Neural progenitor cell (in vitro differentiated cells): ENCODE results near the gene NKAIN4. TPM values are rescaled to one million over a fixed set of nuclear protein-coding genes. Genes with fewer than 3 reads are reported as not detected.

ENCODE experiments used
- DNase-seq: peaks from one replicate; pipeline ENCODE4 v3.0.0-alpha.2; 2016; ENCODE audit warnings: low spot score
- H2AFZ ChIP-seq: fragments of 200-600 bp; sonication (generic); replicated peaks from 2 replicates; pipeline ENCODE4 v1.6.1; 2016; ENCODE audit warnings: antibody characterized with exemption
- H3F3A ChIP-seq: fragments of 200-600 bp; sonication (generic); 2 replicates; pipeline ENCODE4 v1.6.1; 2016; ENCODE audit warnings: antibody characterized with exemption, low read depth
- H3K27ac ChIP-seq: fragments of 200-600 bp; sonication (generic); 2 replicates; pipeline ENCODE4 v1.5.1; 2016; ENCODE audit warnings: mild to moderate bottlenecking
- H3K27me3 ChIP-seq: fragments of 200-600 bp; sonication (generic); 2 replicates; pipeline ENCODE4 v1.6.1; 2016; ENCODE audit warnings: mild to moderate bottlenecking, moderate library complexity
- H3K36me3 ChIP-seq: fragments of 200-600 bp; sonication (generic); 2 replicates; pipeline ENCODE4 v1.5.1; 2016
- H3K4me1 ChIP-seq: fragments of 200-600 bp; sonication (generic); 2 replicates; pipeline ENCODE4 v1.6.1; 2016; ENCODE audit warnings: mixed run types
- H3K4me2 ChIP-seq: fragments of 200-600 bp; sonication (generic); 2 replicates; pipeline ENCODE4 v1.6.1; 2016
- H3K4me3 ChIP-seq: fragments of 200-600 bp; sonication (generic); 2 replicates; pipeline ENCODE4 v1.5.1; 2016
- H3K79me2 ChIP-seq: fragments of 200-600 bp; sonication (generic); 2 replicates; pipeline ENCODE4 v1.6.1; 2016; ENCODE audit warnings: low read depth
- H3K9ac ChIP-seq: fragments of 200-600 bp; sonication (generic); 2 replicates; pipeline ENCODE4 v1.6.1; 2016
- H3K9me3 ChIP-seq: fragments of 200-600 bp; sonication (generic); 2 replicates; pipeline ENCODE4 v1.5.1; 2016; ENCODE audit warnings: low read depth
- H4K20me1 ChIP-seq: fragments of 200-600 bp; sonication (generic); 2 replicates; pipeline ENCODE4 v1.6.1; 2016; ENCODE audit warnings: low read depth
- H3K27ac Mint-ChIP-seq: 3 replicates; pipeline ENCODE4 v1.8.0; 2021; ENCODE audit warnings: mixed read lengths
- H3K27me3 Mint-ChIP-seq: 2 replicates; pipeline ENCODE4 v1.8.0; 2022; ENCODE audit warnings: low read depth, mild to moderate bottlenecking, inconsistent platforms, moderate library complexity, mixed read lengths; ENCODE audit not compliant: insufficient read depth
- H3K36me3 Mint-ChIP-seq: 3 replicates; pipeline ENCODE4 v1.8.0; 2021; ENCODE audit warnings: mixed read lengths
- H3K4me1 Mint-ChIP-seq: 3 replicates; pipeline ENCODE4 v1.8.0; 2021; ENCODE audit warnings: mixed read lengths
- H3K4me3 Mint-ChIP-seq: 3 replicates; pipeline ENCODE4 v1.8.0; 2021; ENCODE audit warnings: mild to moderate bottlenecking, moderate library complexity, mixed read lengths
- H3K9me3 Mint-ChIP-seq: 3 replicates; pipeline ENCODE4 v1.8.0; 2020; ENCODE audit warnings: mixed read lengths
- EZH2 ChIP-seq: fragments of 200-600 bp; sonication (generic); IDR thresholded peaks from 2 replicates; pipeline ENCODE4 v1.6.1; 2017; ENCODE audit warnings: antibody characterized with exemption, mild to moderate bottlenecking, moderate library complexity
- EZH2phosphoT487 ChIP-seq: fragments of 200-600 bp; sonication (generic); IDR thresholded peaks from 2 replicates; pipeline ENCODE4 v1.6.1; 2017; ENCODE audit warnings: antibody characterized with exemption
- total RNA-seq: library from RNA; depleted of rRNA; stranded (reverse); fragments of >200 nt; gene quantifications from 2 replicates; pipeline ENCODE4 v1.2.3, GENCODE V29; 2015; ENCODE audit warnings: low replicate concordance
- TF ChIP-seq, protein P1 (sequence below): fragments of 200-600 bp; sonication (generic); IDR thresholded peaks from 2 replicates; pipeline ENCODE4 v1.5.1; 2017; ENCODE audit warnings: antibody characterized with exemption, mild to moderate bottlenecking

The NKAIN4 gene
- total RNA-seq, 1 donor from 2014 or later = 9.7 TPM

- peak overlapping the region; percentile 71 for H3K4me3 Mint-ChIP-seq
- H3K27me3 Mint-ChIP-seq = peaks cover 19% of the 10 kb centered on the region
- H3K27ac ChIP-seq = no peak overlapping the region
- no peaks in the 10 kb centered on the region for H3K36me3 ChIP-seq
- peaks cover 15% of the 10 kb centered on the region for H4K20me1 ChIP-seq
- H3K27ac Mint-ChIP-seq = no peak overlapping the region
- DNase-seq = no peak
- peaks cover 62% of the 10 kb centered on the region for H3K4me1 Mint-ChIP-seq
- no peak overlapping the region for H2AFZ ChIP-seq
- H3K9ac ChIP-seq = no peak overlapping the region
- H3K79me2 ChIP-seq = no peaks in the 10 kb centered on the region
- no peak overlapping the region for H3K4me2 ChIP-seq
- H3F3A ChIP-seq = peaks cover 48% of the 10 kb centered on the region
- H3K4me3 ChIP-seq = no peak overlapping the region
- peaks cover 26% of the 10 kb centered on the region for H3K27me3 ChIP-seq
- TF ChIP-seq EZH2phosphoT487 (no peak), EZH2 (no peak)
- TF ChIP-seq, protein P1, sequence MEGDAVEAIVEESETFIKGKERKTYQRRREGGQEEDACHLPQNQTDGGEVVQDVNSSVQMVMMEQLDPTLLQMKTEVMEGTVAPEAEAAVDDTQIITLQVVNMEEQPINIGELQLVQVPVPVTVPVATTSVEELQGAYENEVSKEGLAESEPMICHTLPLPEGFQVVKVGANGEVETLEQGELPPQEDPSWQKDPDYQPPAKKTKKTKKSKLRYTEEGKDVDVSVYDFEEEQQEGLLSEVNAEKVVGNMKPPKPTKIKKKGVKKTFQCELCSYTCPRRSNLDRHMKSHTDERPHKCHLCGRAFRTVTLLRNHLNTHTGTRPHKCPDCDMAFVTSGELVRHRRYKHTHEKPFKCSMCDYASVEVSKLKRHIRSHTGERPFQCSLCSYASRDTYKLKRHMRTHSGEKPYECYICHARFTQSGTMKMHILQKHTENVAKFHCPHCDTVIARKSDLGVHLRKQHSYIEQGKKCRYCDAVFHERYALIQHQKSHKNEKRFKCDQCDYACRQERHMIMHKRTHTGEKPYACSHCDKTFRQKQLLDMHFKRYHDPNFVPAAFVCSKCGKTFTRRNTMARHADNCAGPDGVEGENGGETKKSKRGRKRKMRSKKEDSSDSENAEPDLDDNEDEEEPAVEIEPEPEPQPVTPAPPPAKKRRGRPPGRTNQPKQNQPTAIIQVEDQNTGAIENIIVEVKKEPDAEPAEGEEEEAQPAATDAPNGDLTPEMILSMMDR = no peak
- no peaks in the 10 kb centered on the region for H3K9me3 ChIP-seq
- H3K4me1 ChIP-seq = peaks cover 36% of the 10 kb centered on the region
- peaks cover 4% of the 10 kb centered on the region for H3K36me3 Mint-ChIP-seq
- H3K9me3 Mint-ChIP-seq = peaks cover under 1% of the 10 kb centered on the region
Observed at GRCh38 chr20:63255931-63256704, 1.9 kb upstream of the NKAIN4 start.

DNA sequence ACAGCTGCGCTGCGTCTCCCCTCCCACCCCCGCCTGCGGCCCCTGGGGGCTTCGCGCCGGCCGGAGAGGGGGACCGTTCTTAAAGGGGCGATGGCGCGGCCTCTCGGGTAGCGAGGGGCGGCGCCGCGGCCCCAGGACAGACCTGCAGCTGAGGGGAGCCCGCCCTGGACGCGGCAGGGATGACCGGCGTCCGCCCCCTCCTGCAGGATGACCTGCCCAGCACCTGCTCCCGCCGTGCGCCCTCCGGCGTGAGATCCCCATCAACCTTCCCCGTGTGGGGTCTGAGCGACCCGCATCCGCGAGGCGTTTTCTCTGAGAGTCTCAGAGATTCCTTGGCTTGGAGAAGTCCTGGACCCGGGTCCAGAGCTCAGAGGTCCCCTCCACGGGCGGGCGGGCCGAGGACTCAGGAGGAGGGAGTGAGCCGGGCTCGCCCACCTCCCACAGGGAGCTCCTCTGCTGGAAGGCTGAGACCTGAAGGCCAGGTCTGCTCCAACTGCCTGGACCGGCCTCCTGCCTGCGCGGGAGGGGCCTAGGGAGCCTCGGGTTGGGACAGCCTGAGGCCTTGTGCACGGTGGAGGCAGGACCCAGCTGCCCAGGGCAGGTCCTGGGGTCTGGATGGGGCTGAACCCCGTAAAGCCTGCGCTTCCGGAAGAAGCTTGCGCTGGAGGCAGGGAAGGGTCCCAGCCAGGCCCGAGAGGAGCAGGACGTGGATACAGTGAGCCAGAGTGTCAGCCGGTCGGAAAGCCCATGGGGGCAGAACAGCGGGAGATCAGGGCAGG lies 532 bp upstream of the NKAIN4 start:
- peak overlapping the region; percentile 39 for H3K27ac Mint-ChIP-seq
- Histone ChIP-seq H3K4me3 (peak overlapping the region; percentile 76), H3K27ac (no peak overlapping the region), H3F3A (peaks cover 43% of the 10 kb centered on the region), H3K79me2 (no peaks in the 10 kb centered on the region), H2AFZ (peak overlapping the region; percentile 69), H3K4me2 (peak overlapping the region; percentile 91), H3K27me3 (peaks cover 26% of the 10 kb centered on the region), H3K9ac (no peak overlapping the region), H3K36me3 (no peaks in the 10 kb centered on the region), H4K20me1 (peaks cover 15% of the 10 kb centered on the region), H3K9me3 (no peaks in the 10 kb centered on the region), H3K4me1 (peaks cover 25% of the 10 kb centered on the region)
- H3K36me3 Mint-ChIP-seq = peaks cover 4% of the 10 kb centered on the region
- DNase-seq = peak; percentile 79
- H3K27me3 Mint-ChIP-seq = peaks cover 19% of the 10 kb centered on the region
- peaks cover 53% of the 10 kb centered on the region for H3K4me1 Mint-ChIP-seq
- H3K4me3 Mint-ChIP-seq = peak overlapping the region; percentile 88
- peaks cover 4% of the 10 kb centered on the region for H3K9me3 Mint-ChIP-seq
- TF ChIP-seq, protein P1 = peak; percentile 47
- TF ChIP-seq EZH2 = peak; percentile 50
- TF ChIP-seq EZH2phosphoT487 = no peak

GRCh38 chr20:63253438-63254231 lies 628 bp downstream of the NKAIN4 start:
- no peak overlapping the region for H3K9ac ChIP-seq
- no peaks in the 10 kb centered on the region for H3K9me3 ChIP-seq
- TF ChIP-seq EZH2 (no peak), EZH2phosphoT487 (no peak)
- TF ChIP-seq, protein P1 = no peak
- peaks cover 26% of the 10 kb centered on the region for H3K4me1 ChIP-seq
- H3K4me1 Mint-ChIP-seq = peaks cover 54% of the 10 kb centered on the region
- peak; percentile 91 for DNase-seq
- peaks cover 6% of the 10 kb centered on the region for H3K36me3 Mint-ChIP-seq
- H3K9me3 Mint-ChIP-seq = peaks cover 4% of the 10 kb centered on the region
- peaks cover 17% of the 10 kb centered on the region for H3K27me3 Mint-ChIP-seq
- peaks cover 26% of the 10 kb centered on the region for H3K27me3 ChIP-seq
- H3K79me2 ChIP-seq = no peaks in the 10 kb centered on the region
- H4K20me1 ChIP-seq = peaks cover 15% of the 10 kb centered on the region
- H3K4me3 Mint-ChIP-seq = peak overlapping the region; percentile 84
- H2AFZ ChIP-seq = peak overlapping the region; percentile 69
- peak overlapping the region; percentile 76 for H3K4me3 ChIP-seq
- H3K36me3 ChIP-seq = no peaks in the 10 kb centered on the region
- H3K27ac ChIP-seq = no peak overlapping the region
- no peak overlapping the region for H3K27ac Mint-ChIP-seq
- peak overlapping the region; percentile 91 for H3K4me2 ChIP-seq
- peaks cover 43% of the 10 kb centered on the region for H3F3A ChIP-seq
